ENCODE measurements around the gene CTSA. TPM values are rescaled to one million over a fixed set of nuclear protein-coding genes. Genes with fewer than 3 reads are reported as not detected.

CTSA gene
- total and polyA plus RNA-seq, 2 experiments from 2014 or later: 61.6 to 78.1 TPM

- TF ChIP-seq CTCF (IDR thresholded peaks at IDR 0.05; ENCODE audit: low read depth, low read length): no peak
- no peak overlapping the region for H3K27ac ChIP-seq
- H3K9me3 ChIP-seq (ENCODE audit: low read depth): no peaks in the 10 kb centered on the region
- H3K4me1 ChIP-seq (ENCODE audit: low read depth): peaks cover 4% of the 10 kb centered on the region
- DNase-seq (ENCODE audit: low read depth in 1 of 2, low spot score in 1 of 2): no peak
- H3K27me3 ChIP-seq: no peaks in the 10 kb centered on the region
- H3K4me3 ChIP-seq: no peak overlapping the region
- peaks cover 29% of the 10 kb centered on the region for H3K36me3 ChIP-seq
These were observed 46.6 kb downstream of the CTSA start for GRCh38 chr20:45937765-45938164.

DNA sequence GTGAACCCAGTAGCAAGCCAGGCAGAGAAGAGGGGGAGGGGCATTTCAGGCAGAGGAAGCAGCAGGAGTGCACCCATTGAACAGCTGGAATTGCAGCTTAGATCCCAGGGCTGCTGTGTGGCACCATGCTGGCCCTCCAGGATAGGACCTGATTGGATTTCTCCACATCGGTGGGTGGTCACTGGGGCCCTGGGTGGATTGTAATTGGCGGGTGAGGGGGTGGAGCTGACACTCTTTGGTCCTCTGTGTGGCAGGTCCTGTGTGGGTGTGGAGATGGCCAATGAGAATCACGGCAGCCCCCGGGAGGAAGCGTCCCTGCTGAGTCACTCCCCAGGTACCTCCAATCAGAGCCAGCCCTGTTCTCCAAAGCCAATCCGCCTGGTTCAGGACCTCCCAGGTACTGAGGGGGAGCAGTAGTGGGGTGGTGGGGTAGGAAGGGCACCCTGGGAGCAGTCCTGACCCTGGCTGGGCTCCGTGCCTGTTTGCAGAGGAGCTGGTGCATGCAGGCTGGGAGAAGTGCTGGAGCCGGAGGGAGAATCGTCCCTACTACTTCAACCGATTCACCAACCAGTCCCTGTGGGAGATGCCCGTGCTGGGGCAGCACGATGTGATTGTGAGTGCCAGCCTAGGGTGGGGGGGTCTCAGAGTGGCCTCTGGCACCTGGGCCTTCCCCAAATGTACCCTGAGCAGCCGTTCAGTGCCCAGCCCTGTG lies 47.7 kb downstream of the CTSA start:
- H3K4me1 ChIP-seq (ENCODE audit: low read depth): peaks cover 4% of the 10 kb centered on the region
- peaks cover 40% of the 10 kb centered on the region for H3K36me3 ChIP-seq
- H3K27me3 ChIP-seq: no peaks in the 10 kb centered on the region
- TF ChIP-seq CTCF (IDR thresholded peaks at IDR 0.05; ENCODE audit: low read depth, low read length): no peak
- DNase-seq (ENCODE audit: low read depth in 1 of 2, low spot score in 1 of 2): no peak
- H3K27ac ChIP-seq: no peak overlapping the region
- H3K4me3 ChIP-seq: no peak overlapping the region
- H3K9me3 ChIP-seq (ENCODE audit: low read depth): no peaks in the 10 kb centered on the region

DNA sequence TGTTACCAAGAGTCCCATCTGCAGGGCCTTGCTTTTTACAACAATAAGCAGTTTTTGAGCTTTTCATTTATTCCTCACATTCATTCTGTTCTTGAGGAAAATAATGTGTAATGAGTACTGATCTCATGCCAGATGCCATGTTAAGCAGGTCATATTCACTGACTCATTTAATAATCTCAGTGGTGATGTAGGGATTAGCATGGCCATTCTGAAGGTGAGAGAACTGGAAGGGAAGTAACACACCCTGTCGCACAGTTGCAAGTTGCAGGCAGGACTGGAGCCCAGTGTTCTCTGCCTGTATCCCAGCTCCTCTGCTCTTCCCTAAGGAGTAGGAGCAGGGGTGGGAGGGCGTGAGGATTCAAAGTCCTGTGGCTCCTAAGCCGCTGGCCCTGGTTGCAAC lies 48.9 kb downstream of the CTSA start:
- peaks cover 50% of the 10 kb centered on the region for H3K36me3 ChIP-seq

GRCh38 chr20:45940469-45940868 lies 49.3 kb downstream of the CTSA start:
- Histone ChIP-seq H3K9me3 (ENCODE audit: low read depth) (no peaks in the 10 kb centered on the region), H3K27me3 (no peaks in the 10 kb centered on the region), H3K4me1 (ENCODE audit: low read depth) (peaks cover 4% of the 10 kb centered on the region), H3K36me3 (peaks cover 55% of the 10 kb centered on the region), H3K4me3 (no peak overlapping the region), H3K27ac (no peak overlapping the region)
- DNase-seq (ENCODE audit: low read depth in 1 of 2, low spot score in 1 of 2): no peak
- no peak for TF ChIP-seq CTCF (IDR thresholded peaks at IDR 0.05; ENCODE audit: low read depth, low read length)

More for the DNA sequence above, 48.9 kb downstream of the CTSA start:
- no peak for DNase-seq (ENCODE audit: low read depth in 1 of 2, low spot score in 1 of 2)
- no peak for TF ChIP-seq CTCF (IDR thresholded peaks at IDR 0.05; ENCODE audit: low read depth, low read length)
- Histone ChIP-seq H3K4me3 (no peak overlapping the region), H3K27me3 (no peaks in the 10 kb centered on the region), H3K9me3 (ENCODE audit: low read depth) (no peaks in the 10 kb centered on the region), H3K4me1 (ENCODE audit: low read depth) (peaks cover 4% of the 10 kb centered on the region), H3K27ac (no peak overlapping the region)

- H3K27me3 ChIP-seq: no peaks in the 10 kb centered on the region
- no peak for DNase-seq (ENCODE audit: low read depth in 1 of 2, low spot score in 1 of 2)
- H3K9me3 ChIP-seq (ENCODE audit: low read depth): no peaks in the 10 kb centered on the region
- H3K27ac ChIP-seq: no peak overlapping the region
- no peak overlapping the region for H3K4me3 ChIP-seq
- no peak for TF ChIP-seq CTCF (IDR thresholded peaks at IDR 0.05; ENCODE audit: low read depth, low read length)
- H3K36me3 ChIP-seq: peaks cover 75% of the 10 kb centered on the region
- no peaks in the 10 kb centered on the region for H3K4me1 ChIP-seq (ENCODE audit: low read depth)
These were observed 52.5 kb downstream of the CTSA start for GRCh38 chr20:45943613-45944012.

All from cardiac muscle cell (in vitro differentiated cells and primary cell).